ENCODE data around the gene CCDC57. TPM values are rescaled to one million over a fixed set of nuclear protein-coding genes. Genes with fewer than 3 reads are reported as not detected.

CCDC57 gene
- polyA plus RNA-seq, 1 donor (not counting 4 experiments of a cell fraction or from before 2014, with no cell fraction given), result 19.2 TPM

GRCh38 chr17:82148997-82149396 lies 63.6 kb downstream of the CCDC57 start:
- Histone ChIP-seq H3K9me1 (ENCODE audit: control insufficient read depth, extremely low read depth, insufficient read depth, low read length) (no peaks in the 10 kb centered on the region), H3K9me3 (ENCODE audit: control insufficient read depth, low read depth, low read length) (no peaks in the 10 kb centered on the region), H3K36me3 (ENCODE audit: control insufficient read depth in 2 of 2, extremely low read depth in 1 of 2, insufficient read depth in 2 of 2, low read length in 2 of 2) (no peaks in the 10 kb centered on the region), H3K9ac (ENCODE audit: control insufficient read depth, extremely low read depth, insufficient read depth, low read length) (no peak overlapping the region), H3K27ac (ENCODE audit: control insufficient read depth, insufficient read depth, low read length) (no peak overlapping the region), H3K4me1 (ENCODE audit: control insufficient read depth, extremely low read depth, insufficient read depth, low read length) (peaks cover 15% of the 10 kb centered on the region), H3K4me2 (ENCODE audit: control insufficient read depth, extremely low read depth, insufficient read depth, low read depth, low read length) (no peak overlapping the region), H3K4me3 (ENCODE audit: control insufficient read depth in 2 of 3, extremely low read depth in 1 of 3, insufficient read depth in 2 of 3, low read depth in 1 of 3, low read length in 3 of 3) (no peak overlapping the region), H3K79me2 (ENCODE audit: control insufficient read depth, insufficient read depth, low read length) (no peaks in the 10 kb centered on the region), H3K27me3 (ENCODE audit: control insufficient read depth, extremely low read depth, insufficient read depth, low read length) (no peaks in the 10 kb centered on the region), H4K20me1 (ENCODE audit: control insufficient read depth, extremely low read depth, insufficient read depth, low read length) (peaks cover 7% of the 10 kb centered on the region), H2AFZ (ENCODE audit: control insufficient read depth, low read length) (no peak overlapping the region)
- dilution Hi-C loops (cut with MboI; ENCODE audit: extremely low pct_ligation_motif_present, low sequenced_read_pairs), result no loop called here
- DNase-seq (ENCODE audit: low read depth, low spot score), result no peak
- TF ChIP-seq CTCF (optimal IDR thresholded peaks at IDR 0.05 in 1 of 3, IDR thresholded peaks at IDR 0.05 in 1 of 3, conservative IDR thresholded peaks at IDR 0.05 in 1 of 3; ENCODE audit: extremely low read depth in 1 of 3, insufficient read depth in 2 of 3, low read length in 3 of 3), result no peak
- no peak for TF ChIP-seq EZH2 (IDR thresholded peaks at IDR 0.05; ENCODE audit: low read length)
- FAIRE-seq, result no peak

- Histone ChIP-seq H3K9me3 (ENCODE audit: control insufficient read depth, low read depth, low read length) (no peaks in the 10 kb centered on the region), H3K79me2 (ENCODE audit: control insufficient read depth, insufficient read depth, low read length) (no peaks in the 10 kb centered on the region), H2AFZ (ENCODE audit: control insufficient read depth, low read length) (no peak overlapping the region), H3K9me1 (ENCODE audit: control insufficient read depth, extremely low read depth, insufficient read depth, low read length) (no peaks in the 10 kb centered on the region), H3K4me1 (ENCODE audit: control insufficient read depth, extremely low read depth, insufficient read depth, low read length) (peaks cover 7% of the 10 kb centered on the region), H4K20me1 (ENCODE audit: control insufficient read depth, extremely low read depth, insufficient read depth, low read length) (peaks cover 4% of the 10 kb centered on the region), H3K27ac (ENCODE audit: control insufficient read depth, insufficient read depth, low read length) (no peak overlapping the region), H3K9ac (ENCODE audit: control insufficient read depth, extremely low read depth, insufficient read depth, low read length) (no peak overlapping the region), H3K4me3 (ENCODE audit: control insufficient read depth in 2 of 3, extremely low read depth in 1 of 3, insufficient read depth in 2 of 3, low read depth in 1 of 3, low read length in 3 of 3) (no peak overlapping the region), H3K4me2 (ENCODE audit: control insufficient read depth, extremely low read depth, insufficient read depth, low read depth, low read length) (no peak overlapping the region), H3K36me3 (ENCODE audit: control insufficient read depth in 2 of 2, extremely low read depth in 1 of 2, insufficient read depth in 2 of 2, low read length in 2 of 2) (no peaks in the 10 kb centered on the region), H3K27me3 (ENCODE audit: control insufficient read depth, extremely low read depth, insufficient read depth, low read length) (no peaks in the 10 kb centered on the region)
- no peak for TF ChIP-seq EZH2 (IDR thresholded peaks at IDR 0.05; ENCODE audit: low read length)
- dilution Hi-C loops (cut with MboI; ENCODE audit: extremely low pct_ligation_motif_present, low sequenced_read_pairs), result no loop called here
- DNase-seq (ENCODE audit: low read depth, low spot score), result no peak
- no peak for FAIRE-seq
These were observed 64.6 kb downstream of the CCDC57 start for GRCh38 chr17:82148011-82148410.

All from keratinocyte (primary cell).